ENCODE data around the gene TFG. TPM values are rescaled to one million over a fixed set of nuclear protein-coding genes. Genes with fewer than 3 reads are reported as not detected.
A peak's percentile ranks its signal among the peaks of the same experiment; 100 is the strongest.

TFG gene
- total and polyA plus RNA-seq, 4 experiments from 2014 or later, result 42.3 to 56.6 (median 47.8) TPM

DNA sequence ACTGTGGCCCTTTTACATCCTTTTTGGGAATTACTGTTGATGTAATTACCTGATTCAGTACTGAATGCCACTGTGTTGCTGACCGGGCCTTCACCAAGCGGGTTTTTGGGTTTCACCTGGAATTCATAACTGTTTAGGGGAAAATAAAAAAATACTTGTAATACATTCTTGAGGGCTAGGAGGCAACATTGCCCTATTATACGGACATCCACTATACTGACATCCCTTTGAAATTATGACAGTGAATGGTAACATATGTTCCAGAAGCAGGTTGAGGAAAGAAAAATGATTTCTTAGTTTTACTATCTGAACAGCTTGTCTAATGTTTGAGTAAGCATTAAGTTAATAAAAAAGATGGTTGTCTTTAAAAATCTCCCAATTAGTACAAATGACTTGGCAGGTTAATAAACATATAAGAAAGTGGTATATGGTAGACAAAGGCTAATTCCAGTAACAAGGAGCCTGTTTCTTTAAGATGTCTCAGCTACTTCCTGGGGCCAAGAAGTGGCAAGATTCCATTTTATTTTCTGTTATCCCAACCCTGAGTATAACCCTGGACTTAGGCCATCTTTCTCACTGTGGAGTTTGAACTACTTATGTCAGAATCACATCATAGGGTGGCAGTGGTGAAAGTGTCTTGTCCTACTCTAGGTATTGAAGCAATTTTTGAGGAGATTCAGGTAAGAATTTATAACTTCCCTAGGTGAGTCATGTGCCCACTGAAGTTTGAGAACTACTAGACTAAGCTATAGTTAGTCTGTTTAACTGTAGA is 45.5 kb downstream of the TFG start:
- Histone ChIP-seq H3K27ac (ENCODE audit: low read depth, low read length) (no peak overlapping the region), H3K9me3 (ENCODE audit: control insufficient read depth in 1 of 2, low read length in 2 of 2) (no peaks in the 10 kb centered on the region), H3K27me3 (ENCODE audit: insufficient read depth, low read length) (no peaks in the 10 kb centered on the region), H3K4me1 (ENCODE audit: insufficient read depth, low read length) (no peaks in the 10 kb centered on the region), H3K4me3 (ENCODE audit: low read length in 2 of 2) (no peak overlapping the region), H3K36me3 (ENCODE audit: insufficient read depth, low read length) (peaks cover 24% of the 10 kb centered on the region)
- Mint-ChIP-seq H3K4me3 (no peak overlapping the region), H3K4me1 (peaks cover 0 to 2% (median 0%) of the 10 kb centered on the region in 4 donors), H3K27me3 (no peaks in the 10 kb centered on the region), H3K9me3 (no peaks in the 10 kb centered on the region), H3K27ac (peak overlapping the region in 2 of 7 donors; percentile 29 to 37), H3K36me3 (peaks cover 31 to 37% of the 10 kb centered on the region in 2 donors)
- ChIA-PET CTCF (ENCODE audit: partially characterized antibody) (interaction anchor here (0.6 kb wide), 2 partner anchors 167 to 1939 kb away, joined by 3 read pairs; no protein-coding TSS in a partner anchor), POLR2A (ENCODE audit: partially characterized antibody) (no interaction called here)
- no peak for DNase-seq
- intact Hi-C loops (cut with micrococcal nuclease), result no loop called here

- CTCF ChIA-PET (ENCODE audit: partially characterized antibody), result no interaction called here
- no peaks in the 10 kb centered on the region for H3K9me3 ChIP-seq (ENCODE audit: control insufficient read depth in 1 of 2, low read length in 2 of 2)
- no peaks in the 10 kb centered on the region for H3K27me3 ChIP-seq (ENCODE audit: insufficient read depth, low read length)
- no peak overlapping the region for H3K4me3 ChIP-seq (ENCODE audit: low read length in 2 of 2)
- peaks cover 12% of the 10 kb centered on the region for H3K36me3 ChIP-seq (ENCODE audit: insufficient read depth, low read length)
- no peaks in the 10 kb centered on the region for H3K27me3 Mint-ChIP-seq
- DNase-seq, result no peak
- H3K4me1 Mint-ChIP-seq, result peaks cover 0 to 9% (median 2%) of the 10 kb centered on the region in 4 donors
- POLR2A ChIA-PET (ENCODE audit: partially characterized antibody), result no interaction called here
- no peak overlapping the region for H3K4me3 Mint-ChIP-seq
- H3K27ac ChIP-seq (ENCODE audit: low read depth, low read length), result no peak overlapping the region
- H3K9me3 Mint-ChIP-seq, result no peaks in the 10 kb centered on the region
- intact Hi-C loops (cut with micrococcal nuclease), result no loop called here
- H3K36me3 Mint-ChIP-seq, result peaks cover 21 to 27% of the 10 kb centered on the region in 2 donors
- no peaks in the 10 kb centered on the region for H3K4me1 ChIP-seq (ENCODE audit: insufficient read depth, low read length)
- H3K27ac Mint-ChIP-seq, result no peak overlapping the region
These were observed 47.1 kb downstream of the TFG start for GRCh38 chr3:100756441-100756840.

- peaks cover 3% of the 10 kb centered on the region in 2 donors for H3K36me3 Mint-ChIP-seq
- Histone ChIP-seq H3K36me3 (ENCODE audit: insufficient read depth, low read length) (no peaks in the 10 kb centered on the region), H3K27me3 (ENCODE audit: insufficient read depth, low read length) (no peaks in the 10 kb centered on the region), H3K4me1 (ENCODE audit: insufficient read depth, low read length) (no peaks in the 10 kb centered on the region), H3K4me3 (ENCODE audit: low read length in 2 of 2) (no peak overlapping the region), H3K27ac (ENCODE audit: low read depth, low read length) (no peak overlapping the region), H3K9me3 (ENCODE audit: control insufficient read depth in 1 of 2, low read length in 2 of 2) (no peaks in the 10 kb centered on the region)
- peak overlapping the region in 1 of 7 donors; percentile 7 for H3K27ac Mint-ChIP-seq
- H3K4me1 Mint-ChIP-seq, result peaks cover 0 to 9% (median 2%) of the 10 kb centered on the region in 4 donors
- CTCF ChIA-PET (ENCODE audit: partially characterized antibody), result interaction anchor here (0.9 to 1.3 kb wide), 2 partner anchors 12 to 168 kb away, joined by 3 read pairs; no protein-coding TSS in a partner anchor
- H3K9me3 Mint-ChIP-seq, result no peaks in the 10 kb centered on the region
- H3K4me3 Mint-ChIP-seq, result no peak overlapping the region
- no peaks in the 10 kb centered on the region for H3K27me3 Mint-ChIP-seq
- POLR2A ChIA-PET (ENCODE audit: partially characterized antibody), result no interaction called here
- no peak for DNase-seq
- intact Hi-C loops (cut with micrococcal nuclease), result no loop called here
These were observed 49.9 kb downstream of the TFG start for GRCh38 chr3:100759159-100759558.

GRCh38 chr3:100759950-100760349 is 50.7 kb downstream of the TFG start:
- Mint-ChIP-seq H3K9me3 (no peaks in the 10 kb centered on the region), H3K4me3 (no peak overlapping the region), H3K27me3 (no peaks in the 10 kb centered on the region), H3K4me1 (peaks cover 0 to 9% (median 3%) of the 10 kb centered on the region in 4 donors), H3K36me3 (peaks cover 2 to 3% of the 10 kb centered on the region in 2 donors), H3K27ac (peak overlapping the region in 1 of 7 donors; percentile 42)
- Histone ChIP-seq H3K4me1 (ENCODE audit: insufficient read depth, low read length) (no peaks in the 10 kb centered on the region), H3K36me3 (ENCODE audit: insufficient read depth, low read length) (no peaks in the 10 kb centered on the region), H3K27me3 (ENCODE audit: insufficient read depth, low read length) (no peaks in the 10 kb centered on the region), H3K4me3 (ENCODE audit: low read length in 2 of 2) (no peak overlapping the region), H3K27ac (ENCODE audit: low read depth, low read length) (no peak overlapping the region), H3K9me3 (ENCODE audit: control insufficient read depth in 1 of 2, low read length in 2 of 2) (no peaks in the 10 kb centered on the region)
- intact Hi-C loops (cut with micrococcal nuclease), result no loop called here
- POLR2A ChIA-PET (ENCODE audit: partially characterized antibody), result no interaction called here
- CTCF ChIA-PET (ENCODE audit: partially characterized antibody), result interaction anchor here (0.7 to 1.3 kb wide), 3 partner anchors 12 to 928 kb away, joined by 3 read pairs; no protein-coding TSS in a partner anchor
- DNase-seq, result no peak

DNA sequence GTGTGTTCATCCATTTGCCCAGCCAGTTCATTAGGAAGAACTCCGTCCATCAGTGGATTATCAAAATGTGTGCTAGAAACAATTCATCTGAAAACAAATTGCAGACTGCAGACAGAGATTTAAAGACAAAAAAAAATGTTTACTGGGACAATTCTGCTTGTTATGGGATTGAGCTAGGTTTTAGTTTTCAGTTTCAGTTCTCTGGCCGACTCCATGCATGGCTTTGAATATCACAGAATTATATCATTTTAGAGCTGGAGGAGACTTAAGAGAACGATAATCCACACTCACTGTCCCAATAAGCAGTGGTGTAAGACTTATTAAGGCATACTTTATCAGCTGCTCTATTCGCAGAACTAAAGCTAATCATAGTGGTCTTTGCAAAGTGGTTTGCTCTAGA is 51.1 kb downstream of the TFG start:
- no peak overlapping the region for H3K27ac ChIP-seq (ENCODE audit: low read depth, low read length)
- no peaks in the 10 kb centered on the region for H3K36me3 ChIP-seq (ENCODE audit: insufficient read depth, low read length)
- no peak for DNase-seq
- no peak overlapping the region for H3K4me3 ChIP-seq (ENCODE audit: low read length in 2 of 2)
- intact Hi-C loops (cut with micrococcal nuclease), result no loop called here
- no peaks in the 10 kb centered on the region for H3K4me1 ChIP-seq (ENCODE audit: insufficient read depth, low read length)
- Mint-ChIP-seq H3K36me3 (peaks cover under 1 to 2% of the 10 kb centered on the region in 2 donors), H3K4me1 (peaks cover 1 to 9% (median 3%) of the 10 kb centered on the region in 4 donors), H3K27ac (peak overlapping the region in 1 of 7 donors; percentile 42), H3K9me3 (no peaks in the 10 kb centered on the region), H3K27me3 (no peaks in the 10 kb centered on the region), H3K4me3 (no peak overlapping the region)
- H3K27me3 ChIP-seq (ENCODE audit: insufficient read depth, low read length), result no peaks in the 10 kb centered on the region
- POLR2A ChIA-PET (ENCODE audit: partially characterized antibody), result no interaction called here
- CTCF ChIA-PET (ENCODE audit: partially characterized antibody), result interaction anchor here (1.3 kb wide), 1 partner anchor 169 kb away, joined by 3 read pairs; no protein-coding TSS in a partner anchor
- H3K9me3 ChIP-seq (ENCODE audit: control insufficient read depth in 1 of 2, low read length in 2 of 2), result no peaks in the 10 kb centered on the region

DNA sequence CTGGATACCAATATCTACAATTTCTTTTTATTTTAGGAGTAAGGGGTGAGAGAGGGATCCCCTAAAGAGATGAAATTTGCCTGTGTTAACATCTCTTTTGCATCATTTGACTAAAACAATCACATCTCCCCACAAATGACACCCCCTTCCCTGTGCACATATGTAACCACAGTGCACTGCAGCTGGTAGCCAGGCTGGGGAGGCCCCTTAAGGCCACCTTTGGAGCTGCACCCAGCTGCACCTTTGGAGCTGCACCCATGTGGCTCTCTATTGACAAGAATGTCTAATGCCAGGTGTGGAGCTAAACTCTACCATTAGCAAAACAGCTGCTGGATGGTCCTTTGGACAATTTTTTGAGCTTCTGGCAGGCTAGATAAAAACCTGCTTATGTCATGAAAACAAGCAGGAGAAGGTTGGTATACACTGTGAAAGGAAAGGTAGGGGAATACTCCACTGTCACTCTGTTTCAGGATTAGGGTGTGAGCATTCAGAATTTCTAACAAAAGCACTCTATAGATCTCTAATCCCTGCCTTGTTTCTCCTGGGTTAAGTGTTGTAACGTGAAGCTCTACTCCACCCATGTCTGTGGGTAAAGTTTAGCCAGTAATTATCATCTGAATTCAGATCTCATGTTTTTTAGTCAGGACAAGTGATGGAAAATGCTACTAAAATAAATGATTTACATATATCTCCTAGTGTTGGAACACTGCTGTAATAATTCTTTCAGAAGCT is 52.1 kb downstream of the TFG start:
- Mint-ChIP-seq H3K9me3 (no peaks in the 10 kb centered on the region), H3K27ac (peak overlapping the region in 1 of 7 donors; percentile 15), H3K36me3 (peaks cover 0 to 2% of the 10 kb centered on the region in 2 donors), H3K27me3 (no peaks in the 10 kb centered on the region), H3K4me3 (no peak overlapping the region), H3K4me1 (peaks cover 1 to 9% (median 4%) of the 10 kb centered on the region in 4 donors)
- ChIA-PET CTCF (ENCODE audit: partially characterized antibody) (interaction anchor here (1.0 to 1.2 kb wide), 2 partner anchors 9 to 53 kb away, joined by 3 to 4 read pairs; no protein-coding TSS in a partner anchor), POLR2A (ENCODE audit: partially characterized antibody) (no interaction called here)
- Histone ChIP-seq H3K4me1 (ENCODE audit: insufficient read depth, low read length) (no peaks in the 10 kb centered on the region), H3K27ac (ENCODE audit: low read depth, low read length) (no peak overlapping the region), H3K27me3 (ENCODE audit: insufficient read depth, low read length) (no peaks in the 10 kb centered on the region), H3K9me3 (ENCODE audit: control insufficient read depth in 1 of 2, low read length in 2 of 2) (no peaks in the 10 kb centered on the region), H3K36me3 (ENCODE audit: insufficient read depth, low read length) (no peaks in the 10 kb centered on the region), H3K4me3 (ENCODE audit: low read length in 2 of 2) (no peak overlapping the region)
- intact Hi-C loops (cut with micrococcal nuclease), result no loop called here
- DNase-seq, result no peak

DNA sequence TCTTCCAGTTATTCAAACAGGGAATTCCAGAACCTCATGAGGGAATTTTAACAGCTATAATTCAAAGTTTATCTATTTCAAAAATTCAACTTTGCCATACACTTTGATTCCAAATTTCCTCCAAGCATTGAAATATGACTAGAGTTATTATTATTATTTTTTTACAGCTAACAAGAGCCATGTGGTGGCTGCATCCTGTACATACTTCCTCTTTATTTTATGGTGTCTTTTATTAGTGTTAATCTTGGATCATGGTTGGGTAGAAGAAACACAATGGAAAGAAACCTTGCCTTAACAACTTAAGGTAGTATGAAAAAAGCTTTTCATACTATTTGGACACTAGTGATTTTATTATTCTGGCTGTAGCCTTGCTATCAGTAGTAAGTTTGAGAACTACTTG is 52.7 kb downstream of the TFG start:
- intact Hi-C loops (cut with micrococcal nuclease), result no loop called here
- Histone ChIP-seq H3K4me3 (ENCODE audit: low read length in 2 of 2) (no peak overlapping the region), H3K27me3 (ENCODE audit: insufficient read depth, low read length) (no peaks in the 10 kb centered on the region), H3K9me3 (ENCODE audit: control insufficient read depth in 1 of 2, low read length in 2 of 2) (no peaks in the 10 kb centered on the region), H3K36me3 (ENCODE audit: insufficient read depth, low read length) (no peaks in the 10 kb centered on the region), H3K27ac (ENCODE audit: low read depth, low read length) (no peak overlapping the region), H3K4me1 (ENCODE audit: insufficient read depth, low read length) (no peaks in the 10 kb centered on the region)
- ChIA-PET POLR2A (ENCODE audit: partially characterized antibody) (no interaction called here), CTCF (ENCODE audit: partially characterized antibody) (interaction anchor here (1.0 to 1.2 kb wide), 2 partner anchors 8 to 53 kb away, joined by 3 to 4 read pairs; no protein-coding TSS in a partner anchor)
- Mint-ChIP-seq H3K4me3 (no peak overlapping the region), H3K9me3 (no peaks in the 10 kb centered on the region), H3K36me3 (peaks cover 0 to 2% of the 10 kb centered on the region in 2 donors), H3K27me3 (no peaks in the 10 kb centered on the region), H3K4me1 (peaks cover 1 to 9% (median 4%) of the 10 kb centered on the region in 4 donors), H3K27ac (no peak overlapping the region)
- no peak for DNase-seq
